DOHH2 (cell line): Measurements from ENCODE around the gene SLC39A13.

ENCODE experiments used
- EZH2phosphoT487 ChIP-seq: fragments of 200-600 bp; sonication (generic); IDR thresholded peaks from 2 replicates; pipeline ENCODE4 v1.6.1; 2017; ENCODE audit warnings: borderline replicate concordance, mild to moderate bottlenecking, antibody characterized with exemption, low read length, moderate library complexity, mixed read lengths
- TF ChIP-seq, protein P1 (sequence below): fragments of 200-600 bp; sonication (generic); IDR thresholded peaks from one replicate; pipeline ENCODE4 v1.5.1; 2014; ENCODE audit warnings: antibody characterized with exemption, mild to moderate bottlenecking, low read depth, low read length; ENCODE audit not compliant: poor library complexity, severe bottlenecking

DNA sequence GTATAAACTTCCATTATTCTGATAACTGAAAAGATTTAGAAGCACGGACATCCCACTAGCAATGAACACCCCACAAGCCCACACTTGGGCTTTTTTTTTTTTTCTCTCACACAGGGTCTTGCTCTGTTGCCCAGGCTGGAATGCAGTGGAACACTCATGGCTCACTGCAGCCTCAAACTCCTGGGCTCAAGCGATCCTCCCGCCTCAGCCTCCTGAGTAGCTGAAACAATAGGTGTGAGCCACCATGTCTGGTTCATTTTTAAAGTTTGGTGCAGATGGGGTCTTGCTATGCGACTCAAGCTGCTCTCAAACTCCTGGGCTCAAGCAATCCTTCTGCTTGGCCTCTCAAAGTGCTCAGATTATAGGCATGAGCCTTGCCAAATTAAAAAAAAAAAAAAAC is 37.5 kb downstream of the SLC39A13 start:
- TF ChIP-seq, protein P1, sequence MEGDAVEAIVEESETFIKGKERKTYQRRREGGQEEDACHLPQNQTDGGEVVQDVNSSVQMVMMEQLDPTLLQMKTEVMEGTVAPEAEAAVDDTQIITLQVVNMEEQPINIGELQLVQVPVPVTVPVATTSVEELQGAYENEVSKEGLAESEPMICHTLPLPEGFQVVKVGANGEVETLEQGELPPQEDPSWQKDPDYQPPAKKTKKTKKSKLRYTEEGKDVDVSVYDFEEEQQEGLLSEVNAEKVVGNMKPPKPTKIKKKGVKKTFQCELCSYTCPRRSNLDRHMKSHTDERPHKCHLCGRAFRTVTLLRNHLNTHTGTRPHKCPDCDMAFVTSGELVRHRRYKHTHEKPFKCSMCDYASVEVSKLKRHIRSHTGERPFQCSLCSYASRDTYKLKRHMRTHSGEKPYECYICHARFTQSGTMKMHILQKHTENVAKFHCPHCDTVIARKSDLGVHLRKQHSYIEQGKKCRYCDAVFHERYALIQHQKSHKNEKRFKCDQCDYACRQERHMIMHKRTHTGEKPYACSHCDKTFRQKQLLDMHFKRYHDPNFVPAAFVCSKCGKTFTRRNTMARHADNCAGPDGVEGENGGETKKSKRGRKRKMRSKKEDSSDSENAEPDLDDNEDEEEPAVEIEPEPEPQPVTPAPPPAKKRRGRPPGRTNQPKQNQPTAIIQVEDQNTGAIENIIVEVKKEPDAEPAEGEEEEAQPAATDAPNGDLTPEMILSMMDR = no peak
- no peak for TF ChIP-seq EZH2phosphoT487
